H1 (cell line): ENCODE data around the gene DDX3X. TPM values are rescaled to one million over a fixed set of nuclear protein-coding genes. Genes with fewer than 3 reads are reported as not detected.

Experiments
- CTCF ChIA-PET: fragments of 300-600 bp; sonication (Branson Sonifier 250); formaldehyde crosslinking; loops from one replicate; lab custom pipeline; 2021; ENCODE audit not compliant: partially characterized antibody; lab: Charles Lee
- POLR2A ChIA-PET: fragments of 300-600 bp; sonication (Branson Sonifier 250); formaldehyde crosslinking; loops from one replicate; lab custom pipeline; 2021; ENCODE audit warnings: inconsistent platforms; ENCODE audit not compliant: partially characterized antibody; lab: Charles Lee
- DNase-seq, 2 experiments: peaks; one replicate each; pipeline versions ENCODE4 v3.0.0 to v3.0.0-alpha.2; 2010 to 2022; ENCODE audit warnings: low spot score in 2 of 2, low read depth in 1 of 2, mixed read lengths in 1 of 2
- FAIRE-seq: peaks from 2 replicates; lab custom pipeline; 2011; peaks lifted over from hg19 to GRCh38; lab: Jason Lieb, UNC
- H2AFZ ChIP-seq: 2 replicates; pipeline ENCODE4 v1.8.1; 2012; ENCODE audit warnings: low read length, inconsistent platforms
- H2AK5ac ChIP-seq: 2 replicates; pipeline ENCODE4 v1.6.1; 2013; ENCODE audit warnings: low read depth, low read length
- H2BK120ac ChIP-seq: replicated peaks from 2 replicates; pipeline ENCODE3; 2013; ENCODE audit warnings: low read depth, low read length, inconsistent platforms
- H2BK12ac ChIP-seq: 2 replicates; pipeline ENCODE4 v1.6.1; 2013; ENCODE audit warnings: low read depth, low read length
- H2BK15ac ChIP-seq: 2 replicates; pipeline ENCODE4 v1.6.1; 2013; ENCODE audit warnings: low read length
- H2BK20ac ChIP-seq: 2 replicates; pipeline ENCODE4 v1.6.1; 2013; ENCODE audit warnings: low read length
- H2BK5ac ChIP-seq: 2 replicates; pipeline ENCODE4 v1.6.1; 2013; ENCODE audit warnings: low read depth, low read length
- H3K14ac ChIP-seq: 2 replicates; pipeline ENCODE4 v1.6.1; 2013; ENCODE audit warnings: inconsistent platforms; ENCODE audit not compliant: insufficient read length
- H3K18ac ChIP-seq: 2 replicates; pipeline ENCODE4 v1.6.1; 2013; ENCODE audit warnings: low read length; ENCODE audit errors: extremely low read depth
- H3K23ac ChIP-seq: 2 replicates; pipeline ENCODE4 v1.6.1; 2013; ENCODE audit warnings: inconsistent platforms; ENCODE audit not compliant: insufficient read length
- H3K23me2 ChIP-seq: 2 replicates; pipeline ENCODE4 v1.6.1; 2013; ENCODE audit warnings: low read depth, low read length
- H3K27ac ChIP-seq: 2 replicates; pipeline ENCODE4 v1.6.1; 2011; ENCODE audit warnings: low read depth, low read length, inconsistent platforms
- H3K27me3 ChIP-seq, 4 experiments: replicated peaks in 1 of 4; 1 replicate in 1 of 4; 2 replicates in 3 of 4; pipeline versions ENCODE4 v1.6.1 to v1.8.1; 2011 to 2013; ENCODE audit warnings: low read length in 3 of 4, mild to moderate bottlenecking in 3 of 4, inconsistent platforms in 2 of 4, mixed read lengths in 2 of 4, moderate library complexity in 1 of 4; ENCODE audit not compliant: control insufficient read depth in 3 of 4, insufficient read depth in 3 of 4; ENCODE audit errors: extremely low read depth in 1 of 4
- H3K36me3 ChIP-seq, 4 experiments: 2 replicates each; pipeline versions ENCODE4 v1.6.1 to v1.8.1; 2011 to 2013; ENCODE audit warnings: mild to moderate bottlenecking in 4 of 4, low read length in 3 of 4, moderate library complexity in 2 of 4, control low read depth in 1 of 4, inconsistent platforms in 1 of 4; ENCODE audit not compliant: insufficient read depth in 4 of 4, control insufficient read depth in 2 of 4
- H3K4ac ChIP-seq: replicated peaks from 2 replicates; pipeline ENCODE3; 2013; ENCODE audit warnings: low read length, low read depth, mixed read lengths, inconsistent platforms; ENCODE audit not compliant: insufficient read length
- H3K4me1 ChIP-seq, 4 experiments: replicated peaks in 1 of 4; 1 replicate in 1 of 4; 2 replicates in 3 of 4; pipeline versions ENCODE4 v1.6.1 to v1.8.1; 2011 to 2013; ENCODE audit warnings: low read length in 3 of 4, inconsistent platforms in 2 of 4, mixed read lengths in 1 of 4; ENCODE audit not compliant: insufficient read depth in 4 of 4, control insufficient read depth in 3 of 4
- H3K4me2 ChIP-seq, 2 experiments: 2 replicates each; pipeline versions ENCODE4 v1.6.1 to v1.8.1; 2011 to 2013; ENCODE audit warnings: low read depth in 2 of 2, low read length in 2 of 2, control low read depth in 1 of 2, inconsistent platforms in 1 of 2, mild to moderate bottlenecking in 1 of 2; ENCODE audit not compliant: insufficient read depth in 1 of 2
- H3K4me3 ChIP-seq, 4 experiments: fragments of 200-600, 300-600 bp in 1 of 4; sonication (generic), shearing (Covaris generic), sonication (Bioruptor Twin) in 1 of 4; 2 replicates each; pipeline versions ENCODE4 v1.5.1 to v1.8.1; 2011 to 2016; ENCODE audit warnings: low read length in 4 of 4, low read depth in 3 of 4, control low read depth in 2 of 4, inconsistent platforms in 2 of 4, mild to moderate bottlenecking in 2 of 4, mixed read lengths in 1 of 4, moderate library complexity in 1 of 4; ENCODE audit not compliant: insufficient read depth in 2 of 4; ENCODE audit errors: extremely low read depth in 1 of 4
- H3K56ac ChIP-seq: replicated peaks from 2 replicates; pipeline ENCODE3; 2013; ENCODE audit warnings: low read depth, mild to moderate bottlenecking, mixed read lengths, low read length, inconsistent platforms; ENCODE audit not compliant: insufficient read length
- H3K79me1 ChIP-seq: 2 replicates; pipeline ENCODE4 v1.6.1; 2013; ENCODE audit warnings: low read depth, low read length, control low read depth
- H3K79me2 ChIP-seq, 2 experiments: 2 replicates each; pipeline versions ENCODE4 v1.6.1 to v1.8.1; 2012 to 2013; ENCODE audit warnings: low read length in 2 of 2, mild to moderate bottlenecking in 2 of 2, inconsistent platforms in 1 of 2; ENCODE audit not compliant: insufficient read depth in 2 of 2, control insufficient read depth in 1 of 2
- H3K9ac ChIP-seq, 4 experiments: replicated peaks in 1 of 4; 1 replicate in 1 of 4; 2 replicates in 3 of 4; pipeline versions ENCODE4 v1.6.1 to v1.8.1; 2011 to 2013; ENCODE audit warnings: low read depth in 3 of 4, low read length in 3 of 4, control low read depth in 2 of 4, mild to moderate bottlenecking in 2 of 4, moderate library complexity in 2 of 4, inconsistent platforms in 1 of 4; ENCODE audit errors: extremely low read depth in 1 of 4
- H3K9me3 ChIP-seq, 2 experiments: 2 replicates each; pipeline versions ENCODE4 v1.6.1 to v1.8.1; 2012 to 2013; ENCODE audit warnings: mild to moderate bottlenecking in 2 of 2, moderate library complexity in 2 of 2, control low read depth in 1 of 2, inconsistent platforms in 1 of 2, low read depth in 1 of 2, low read length in 1 of 2, mixed read lengths in 1 of 2; ENCODE audit not compliant: insufficient read depth in 2 of 2
- H4K20me1 ChIP-seq, 2 experiments: replicated peaks in 1 of 2; 2 replicates each; pipeline versions ENCODE3 to v1.8.1; 2011 to 2013; ENCODE audit warnings: inconsistent platforms in 2 of 2, low read length in 2 of 2, mild to moderate bottlenecking in 1 of 2; ENCODE audit not compliant: insufficient read depth in 2 of 2, control insufficient read depth in 1 of 2
- H4K5ac ChIP-seq: 2 replicates; pipeline ENCODE4 v1.6.1; 2013; ENCODE audit warnings: low read length, low read depth, mixed read lengths, inconsistent platforms; ENCODE audit not compliant: insufficient read length
- H4K8ac ChIP-seq: 2 replicates; pipeline ENCODE4 v1.8.0; 2013; ENCODE audit warnings: mild to moderate bottlenecking, moderate library complexity, low read length, inconsistent platforms; ENCODE audit not compliant: insufficient read depth; ENCODE audit errors: extremely low read depth
- H4K91ac ChIP-seq: replicated peaks from 2 replicates; pipeline ENCODE3; 2013; ENCODE audit warnings: low read length, mixed read lengths, inconsistent platforms; ENCODE audit not compliant: insufficient read length
- JUN ChIP-seq: IDR thresholded peaks from 2 replicates; pipeline ENCODE4 v1.6.1; 2011; ENCODE audit warnings: low read depth, mild to moderate bottlenecking, improper control_type of control experiment, low read length
- NRF1 ChIP-seq: IDR thresholded peaks from 2 replicates; pipeline ENCODE4 v1.6.1; 2011; ENCODE audit warnings: mild to moderate bottlenecking, low read depth, low read length, improper control_type of control experiment
- SP2 ChIP-seq: IDR thresholded peaks from 2 replicates; pipeline ENCODE4 v1.6.1; 2012; ENCODE audit warnings: mild to moderate bottlenecking, low read length, inconsistent platforms
- SP4 ChIP-seq: IDR thresholded peaks from 2 replicates; pipeline ENCODE4 v1.6.1; 2012; ENCODE audit warnings: low read length, inconsistent platforms
- WGBS, 2 experiments: shearing (Covaris generic) in 1 of 2; methylation state at CpG; one replicate each; pipeline versions ENCODE4 v1.1.6 to v1.1.7; 2013 to 2015; ENCODE audit warnings: low lambda C conversion rate in 2 of 2, mixed read lengths in 2 of 2, inconsistent platforms in 1 of 2, low coverage in 1 of 2, missing lambda C conversion rate in 1 of 2; ENCODE audit not compliant: insufficient replicate concordance in 2 of 2, insufficient coverage in 1 of 2, insufficient read length in 1 of 2; ENCODE audit errors: extremely low coverage in 1 of 2, missing lambda C conversion rate in 1 of 2; 5-methylcytosine and 5-hydroxymethylcytosine counted together
- polyA plus RNA-seq, 7 experiments: library from polyadenylated mRNA; depleted of rRNA in 3 of 7; stranded (reverse) in 5 of 7; unstranded in 2 of 7; fragments of >200 nt in 5 of 7; fragments of 200-250 nt in 2 of 7; gene quantifications; 1 replicate in 5 of 7; 2 replicates in 1 of 7; 4 replicates in 1 of 7; pipeline versions ENCODE4 v1.2.1 to v1.2.3, GENCODE V29; 2011 to 2013; ENCODE audit warnings: missing spikeins in 2 of 7, mixed read lengths in 2 of 7
- total RNA-seq: library from RNA; stranded (reverse); fragmentation: NEBNext Ultra II Directional; extraction: Animal tissue kit (Norgen Biotek cat#: 25700); gene quantifications from 2 replicates; pipeline ENCODE4 v1.2.1, GENCODE V29; 2021

The DDX3X gene
- total and polyA plus RNA-seq, 2 of the 8 experiments (the other 6 are each of a cell fraction or from before 2014, with no cell fraction given): 39.4 to 291 TPM

DNA sequence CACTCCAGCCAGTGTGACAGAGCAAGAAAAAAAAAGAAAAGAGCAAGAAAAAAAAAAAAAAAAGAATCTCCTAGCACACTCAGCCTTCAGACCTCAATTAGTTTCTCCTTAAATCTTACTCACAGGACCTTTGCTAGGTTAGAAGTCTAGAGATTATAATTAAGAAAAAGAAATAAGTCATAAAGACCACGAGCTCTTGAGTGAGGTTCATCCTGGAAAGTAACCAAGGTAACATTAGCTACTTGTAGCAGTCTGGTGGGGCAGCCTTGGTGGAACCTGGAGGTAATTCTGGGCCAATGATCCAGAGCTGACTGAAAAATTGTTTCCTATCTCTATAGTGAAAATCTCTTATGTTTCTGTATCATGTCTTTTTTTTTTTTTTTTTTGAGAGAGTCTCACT, 21.2 kb upstream of the DDX3X start:
- 100% methylated on average over 1 of the region's 1 CpG; no CpG with 5 or more reads in 1 of the 2 experiments for WGBS, 2 experiments

More for the DNA sequence above, 21.2 kb upstream of the DDX3X start:
- Histone ChIP-seq H2BK15ac (no peak overlapping the region), H3K79me1 (no peaks in the 10 kb centered on the region), H4K20me1 (no peaks in the 10 kb centered on the region), H3K4me1 (no peaks in the 10 kb centered on the region), H2BK12ac (no peak overlapping the region), H3K56ac (no peak overlapping the region), H3K27me3 (no peaks in the 10 kb centered on the region), H3K9ac (no peak overlapping the region), H2BK120ac (no peak overlapping the region), H3K14ac (no peak overlapping the region), H2BK5ac (no peak overlapping the region), H3K4ac (no peak overlapping the region), H3K9me3 (no peaks in the 10 kb centered on the region), H2BK20ac (no peak overlapping the region), H3K4me2 (no peak overlapping the region), H3K18ac (no peak overlapping the region), H4K5ac (no peak overlapping the region), H3K23ac (no peak overlapping the region), H3K4me3 (no peak overlapping the region), H3K79me2 (no peaks in the 10 kb centered on the region), H4K91ac (no peak overlapping the region), H4K8ac (no peak overlapping the region), H2AK5ac (no peak overlapping the region), H2AFZ (no peak overlapping the region), H3K27ac (no peak overlapping the region), H3K36me3 (no peaks in the 10 kb centered on the region), H3K23me2 (no peaks in the 10 kb centered on the region)
- FAIRE-seq: no peak
- POLR2A ChIA-PET: interaction anchor here (0.6 to 0.7 kb wide), 2 partner anchors 12 to 26 kb away, joined by 3 read pairs; no protein-coding TSS in a partner anchor
- DNase-seq: no peak
- TF ChIP-seq SP2 (no peak), SP4 (no peak), NRF1 (no peak), JUN (no peak)
- CTCF ChIA-PET: interaction anchor here (1.4 to 2.4 kb wide), 2 partner anchors 9 to 18 kb away, joined by 5 to 7 read pairs; no protein-coding TSS in a partner anchor
